ENCODE data around the gene FAM187B.

DNA sequence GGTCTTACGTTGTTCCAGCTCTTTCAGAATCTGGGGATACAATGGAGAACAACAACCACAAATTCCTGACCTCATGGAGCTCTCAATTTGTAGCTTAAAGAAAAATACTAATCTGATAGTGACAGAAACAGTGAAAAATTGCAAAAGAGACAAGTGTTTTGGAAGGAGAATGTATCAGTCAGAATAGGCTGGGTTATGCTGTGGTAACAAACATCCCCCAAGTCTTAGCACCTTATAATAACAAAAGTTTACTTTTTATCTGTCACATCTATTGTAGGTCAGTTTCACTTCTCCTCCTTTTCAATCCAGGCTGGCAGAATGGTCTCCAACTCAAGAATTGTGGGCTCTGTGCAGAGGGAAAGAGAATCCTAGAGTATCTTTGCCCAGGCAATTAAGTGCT is 9.5 kb downstream of the FAM187B start:
- TF ChIP-seq, protein P1, sequence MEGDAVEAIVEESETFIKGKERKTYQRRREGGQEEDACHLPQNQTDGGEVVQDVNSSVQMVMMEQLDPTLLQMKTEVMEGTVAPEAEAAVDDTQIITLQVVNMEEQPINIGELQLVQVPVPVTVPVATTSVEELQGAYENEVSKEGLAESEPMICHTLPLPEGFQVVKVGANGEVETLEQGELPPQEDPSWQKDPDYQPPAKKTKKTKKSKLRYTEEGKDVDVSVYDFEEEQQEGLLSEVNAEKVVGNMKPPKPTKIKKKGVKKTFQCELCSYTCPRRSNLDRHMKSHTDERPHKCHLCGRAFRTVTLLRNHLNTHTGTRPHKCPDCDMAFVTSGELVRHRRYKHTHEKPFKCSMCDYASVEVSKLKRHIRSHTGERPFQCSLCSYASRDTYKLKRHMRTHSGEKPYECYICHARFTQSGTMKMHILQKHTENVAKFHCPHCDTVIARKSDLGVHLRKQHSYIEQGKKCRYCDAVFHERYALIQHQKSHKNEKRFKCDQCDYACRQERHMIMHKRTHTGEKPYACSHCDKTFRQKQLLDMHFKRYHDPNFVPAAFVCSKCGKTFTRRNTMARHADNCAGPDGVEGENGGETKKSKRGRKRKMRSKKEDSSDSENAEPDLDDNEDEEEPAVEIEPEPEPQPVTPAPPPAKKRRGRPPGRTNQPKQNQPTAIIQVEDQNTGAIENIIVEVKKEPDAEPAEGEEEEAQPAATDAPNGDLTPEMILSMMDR (IDR thresholded peaks at IDR 0.05; ENCODE audit: poor library complexity), result no peak
- no peak for TF ChIP-seq EZH2 (IDR thresholded peaks at IDR 0.05; ENCODE audit: borderline replicate concordance)
- TF ChIP-seq EZH2phosphoT487 (IDR thresholded peaks at IDR 0.05; ENCODE audit: low read depth, severe bottlenecking, unreplicated experiment), result no peak

Data from hepatocyte (in vitro differentiated cells).